Neural progenitor cell (in vitro differentiated cells): ENCODE measurements around the gene SEMA7A. TPM values are rescaled to one million over a fixed set of nuclear protein-coding genes. Genes with fewer than 3 reads are reported as not detected.
"Not testable (repeated sequence)": the region's sequence is repeated elsewhere in the genome, so short reads cannot be mapped to it uniquely, and the experiment has no call there.

ENCODE experiments used
- DNase-seq: peaks from one replicate; pipeline ENCODE4 v3.0.0-alpha.2; 2016; ENCODE audit warnings: low spot score
- H2AFZ ChIP-seq: fragments of 200-600 bp; sonication (generic); replicated peaks from 2 replicates; pipeline ENCODE4 v1.6.1; 2016; ENCODE audit warnings: antibody characterized with exemption
- H3F3A ChIP-seq: fragments of 200-600 bp; sonication (generic); 2 replicates; pipeline ENCODE4 v1.6.1; 2016; ENCODE audit warnings: antibody characterized with exemption, low read depth
- H3K27ac ChIP-seq: fragments of 200-600 bp; sonication (generic); 2 replicates; pipeline ENCODE4 v1.5.1; 2016; ENCODE audit warnings: mild to moderate bottlenecking
- H3K27me3 ChIP-seq: fragments of 200-600 bp; sonication (generic); 2 replicates; pipeline ENCODE4 v1.6.1; 2016; ENCODE audit warnings: mild to moderate bottlenecking, moderate library complexity
- H3K36me3 ChIP-seq: fragments of 200-600 bp; sonication (generic); 2 replicates; pipeline ENCODE4 v1.5.1; 2016
- H3K4me1 ChIP-seq: fragments of 200-600 bp; sonication (generic); 2 replicates; pipeline ENCODE4 v1.6.1; 2016; ENCODE audit warnings: mixed run types
- H3K4me2 ChIP-seq: fragments of 200-600 bp; sonication (generic); 2 replicates; pipeline ENCODE4 v1.6.1; 2016
- H3K4me3 ChIP-seq: fragments of 200-600 bp; sonication (generic); 2 replicates; pipeline ENCODE4 v1.5.1; 2016
- H3K79me2 ChIP-seq: fragments of 200-600 bp; sonication (generic); 2 replicates; pipeline ENCODE4 v1.6.1; 2016; ENCODE audit warnings: low read depth
- H3K9ac ChIP-seq: fragments of 200-600 bp; sonication (generic); 2 replicates; pipeline ENCODE4 v1.6.1; 2016
- H3K9me3 ChIP-seq: fragments of 200-600 bp; sonication (generic); 2 replicates; pipeline ENCODE4 v1.5.1; 2016; ENCODE audit warnings: low read depth
- H4K20me1 ChIP-seq: fragments of 200-600 bp; sonication (generic); 2 replicates; pipeline ENCODE4 v1.6.1; 2016; ENCODE audit warnings: low read depth
- H3K27ac Mint-ChIP-seq: 3 replicates; pipeline ENCODE4 v1.8.0; 2021; ENCODE audit warnings: mixed read lengths
- H3K27me3 Mint-ChIP-seq: 2 replicates; pipeline ENCODE4 v1.8.0; 2022; ENCODE audit warnings: low read depth, mild to moderate bottlenecking, inconsistent platforms, moderate library complexity, mixed read lengths; ENCODE audit not compliant: insufficient read depth
- H3K36me3 Mint-ChIP-seq: 3 replicates; pipeline ENCODE4 v1.8.0; 2021; ENCODE audit warnings: mixed read lengths
- H3K4me1 Mint-ChIP-seq: 3 replicates; pipeline ENCODE4 v1.8.0; 2021; ENCODE audit warnings: mixed read lengths
- H3K4me3 Mint-ChIP-seq: 3 replicates; pipeline ENCODE4 v1.8.0; 2021; ENCODE audit warnings: mild to moderate bottlenecking, moderate library complexity, mixed read lengths
- H3K9me3 Mint-ChIP-seq: 3 replicates; pipeline ENCODE4 v1.8.0; 2020; ENCODE audit warnings: mixed read lengths
- EZH2 ChIP-seq: fragments of 200-600 bp; sonication (generic); IDR thresholded peaks from 2 replicates; pipeline ENCODE4 v1.6.1; 2017; ENCODE audit warnings: antibody characterized with exemption, mild to moderate bottlenecking, moderate library complexity
- EZH2phosphoT487 ChIP-seq: fragments of 200-600 bp; sonication (generic); IDR thresholded peaks from 2 replicates; pipeline ENCODE4 v1.6.1; 2017; ENCODE audit warnings: antibody characterized with exemption
- total RNA-seq: library from RNA; depleted of rRNA; stranded (reverse); fragments of >200 nt; gene quantifications from 2 replicates; pipeline ENCODE4 v1.2.3, GENCODE V29; 2015; ENCODE audit warnings: low replicate concordance
- TF ChIP-seq, protein P1 (sequence below): fragments of 200-600 bp; sonication (generic); IDR thresholded peaks from 2 replicates; pipeline ENCODE4 v1.5.1; 2017; ENCODE audit warnings: antibody characterized with exemption, mild to moderate bottlenecking

Gene SEMA7A
- total RNA-seq, 1 donor from 2014 or later: 3.5 TPM

DNA sequence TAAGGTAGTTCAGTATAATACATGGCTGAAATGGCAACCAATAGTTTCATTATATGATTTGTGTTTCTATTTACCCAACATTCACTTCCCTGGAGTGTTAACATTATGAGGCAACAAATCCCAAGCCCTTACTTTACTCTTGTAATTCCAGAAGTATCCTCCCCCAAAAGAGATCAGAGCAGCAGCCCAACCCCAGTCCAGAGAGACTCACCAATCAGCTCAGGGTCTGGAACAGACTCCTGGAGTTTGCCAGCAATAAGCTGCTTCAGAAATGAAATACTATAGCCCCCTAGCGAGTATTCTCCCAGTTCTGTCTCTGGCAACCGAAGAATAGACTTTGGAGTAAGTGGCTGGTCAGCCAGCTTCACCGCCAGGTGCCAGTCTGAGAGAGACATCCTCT lies 24.7 kb upstream of the SEMA7A start:
- Mint-ChIP-seq H3K4me1 (peaks cover 41% of the 10 kb centered on the region), H3K36me3 (peaks cover 14% of the 10 kb centered on the region), H3K27ac (no peak overlapping the region), H3K9me3 (peaks cover 3% of the 10 kb centered on the region), H3K4me3 (no peak overlapping the region), H3K27me3 (peaks cover under 1% of the 10 kb centered on the region)
- Histone ChIP-seq H3K4me2 (no peak overlapping the region), H3K4me1 (peaks cover 21% of the 10 kb centered on the region), H3K9me3 (peaks cover 2% of the 10 kb centered on the region), H3F3A (peaks cover 31% of the 10 kb centered on the region), H3K4me3 (no peak overlapping the region), H3K79me2 (peaks cover 32% of the 10 kb centered on the region), H3K27me3 (no peaks in the 10 kb centered on the region), H3K27ac (no peak overlapping the region), H3K9ac (no peak overlapping the region), H3K36me3 (no peaks in the 10 kb centered on the region), H2AFZ (no peak overlapping the region), H4K20me1 (no peaks in the 10 kb centered on the region)
- TF ChIP-seq EZH2phosphoT487: no peak
- TF ChIP-seq EZH2: no peak
- TF ChIP-seq, protein P1, sequence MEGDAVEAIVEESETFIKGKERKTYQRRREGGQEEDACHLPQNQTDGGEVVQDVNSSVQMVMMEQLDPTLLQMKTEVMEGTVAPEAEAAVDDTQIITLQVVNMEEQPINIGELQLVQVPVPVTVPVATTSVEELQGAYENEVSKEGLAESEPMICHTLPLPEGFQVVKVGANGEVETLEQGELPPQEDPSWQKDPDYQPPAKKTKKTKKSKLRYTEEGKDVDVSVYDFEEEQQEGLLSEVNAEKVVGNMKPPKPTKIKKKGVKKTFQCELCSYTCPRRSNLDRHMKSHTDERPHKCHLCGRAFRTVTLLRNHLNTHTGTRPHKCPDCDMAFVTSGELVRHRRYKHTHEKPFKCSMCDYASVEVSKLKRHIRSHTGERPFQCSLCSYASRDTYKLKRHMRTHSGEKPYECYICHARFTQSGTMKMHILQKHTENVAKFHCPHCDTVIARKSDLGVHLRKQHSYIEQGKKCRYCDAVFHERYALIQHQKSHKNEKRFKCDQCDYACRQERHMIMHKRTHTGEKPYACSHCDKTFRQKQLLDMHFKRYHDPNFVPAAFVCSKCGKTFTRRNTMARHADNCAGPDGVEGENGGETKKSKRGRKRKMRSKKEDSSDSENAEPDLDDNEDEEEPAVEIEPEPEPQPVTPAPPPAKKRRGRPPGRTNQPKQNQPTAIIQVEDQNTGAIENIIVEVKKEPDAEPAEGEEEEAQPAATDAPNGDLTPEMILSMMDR: no peak
- DNase-seq: no peak

DNA sequence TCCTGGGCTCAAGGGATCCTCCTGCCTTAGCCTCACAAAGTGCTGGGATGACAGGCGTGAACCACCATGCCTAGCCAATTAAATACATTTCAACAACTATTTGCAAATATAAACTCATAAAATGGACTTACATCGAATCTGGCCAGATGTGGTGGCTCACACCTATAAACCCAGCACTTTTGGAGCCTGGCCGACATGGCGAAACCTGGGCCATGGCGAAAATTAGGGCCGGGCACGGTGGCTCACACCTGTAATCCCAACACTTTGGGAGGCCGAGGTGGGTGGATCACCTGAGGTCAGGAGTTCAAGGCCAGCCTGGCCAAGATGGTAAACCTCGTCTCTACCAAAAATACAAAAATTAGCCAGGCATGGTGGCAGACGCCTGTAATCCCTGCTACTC lies 23.3 kb upstream of the SEMA7A start:
- H3K9me3 ChIP-seq, H3K27me3 ChIP-seq, H3K27ac ChIP-seq, H3K27me3 Mint-ChIP-seq, H4K20me1 ChIP-seq, H2AFZ ChIP-seq, H3K27ac Mint-ChIP-seq, H3K4me3 Mint-ChIP-seq, H3K4me3 ChIP-seq, H3K9me3 Mint-ChIP-seq, DNase-seq, H3K9ac ChIP-seq, H3K36me3 ChIP-seq, H3K4me2 ChIP-seq: not testable (repeated sequence)
- peaks cover 12% of the 10 kb centered on the region for H3K4me1 ChIP-seq
- peaks cover 30% of the 10 kb centered on the region for H3F3A ChIP-seq
- Mint-ChIP-seq H3K4me1 (peaks cover 43% of the 10 kb centered on the region), H3K36me3 (peaks cover 15% of the 10 kb centered on the region)
- peaks cover 18% of the 10 kb centered on the region for H3K79me2 ChIP-seq

DNA sequence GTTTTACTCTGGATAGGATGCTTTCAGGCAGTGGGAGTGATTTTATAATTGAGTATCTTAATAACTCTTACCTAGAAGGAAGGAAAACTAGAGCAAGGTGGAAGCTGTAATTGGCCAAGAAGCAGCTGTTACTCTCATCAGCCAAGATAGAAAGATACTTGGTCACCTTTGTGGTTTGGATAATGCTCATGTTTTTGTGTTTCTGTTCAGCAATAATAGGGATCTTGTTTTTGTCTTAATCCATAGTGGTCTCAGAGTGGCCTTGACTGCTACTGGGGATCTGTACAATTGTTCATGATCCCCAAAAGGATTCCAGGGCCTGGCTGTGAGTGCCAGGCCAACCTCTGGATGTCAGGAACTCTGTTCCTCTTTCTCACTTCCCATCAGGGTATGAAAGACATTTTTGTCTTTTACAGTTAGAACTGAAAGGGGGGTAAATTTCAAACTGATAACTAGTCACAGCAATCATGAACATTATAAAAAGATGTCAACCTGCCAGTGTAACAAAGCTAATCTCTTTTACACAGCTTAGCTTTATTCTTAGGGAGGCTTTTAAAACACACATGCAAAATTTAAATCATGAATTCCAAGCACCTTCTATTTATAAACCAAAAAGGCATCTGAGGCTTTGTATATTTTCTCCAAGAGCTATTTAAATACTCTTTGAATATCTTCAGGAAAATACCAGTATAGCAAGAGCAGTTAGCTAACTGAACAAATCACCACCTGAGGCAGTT lies 21.2 kb upstream of the SEMA7A start:
- Histone ChIP-seq H3F3A (peaks cover 14% of the 10 kb centered on the region), H3K79me2 (peaks cover 4% of the 10 kb centered on the region), H3K9ac (no peak overlapping the region), H3K9me3 (no peaks in the 10 kb centered on the region), H3K4me2 (no peak overlapping the region), H2AFZ (no peak overlapping the region), H3K4me3 (no peak overlapping the region), H3K27me3 (no peaks in the 10 kb centered on the region), H3K4me1 (peaks cover 6% of the 10 kb centered on the region), H3K27ac (no peak overlapping the region), H4K20me1 (no peaks in the 10 kb centered on the region), H3K36me3 (no peaks in the 10 kb centered on the region)
- no peak for TF ChIP-seq EZH2phosphoT487
- TF ChIP-seq, protein P1: no peak
- TF ChIP-seq EZH2: no peak
- Mint-ChIP-seq H3K36me3 (peaks cover 26% of the 10 kb centered on the region), H3K9me3 (no peaks in the 10 kb centered on the region), H3K27me3 (peaks cover 6% of the 10 kb centered on the region), H3K4me3 (no peak overlapping the region), H3K4me1 (peaks cover 35% of the 10 kb centered on the region), H3K27ac (peak overlapping the region; percentile 93)
- DNase-seq: no peak
